GM19397 (cell line): Measurements from ENCODE around the gene EVA1A.

Source experiments
- ATAC-seq: cut with Tn5 transposase; IDR thresholded peaks from one replicate; pipeline ENCODE4 v1.9.1; 2021; ENCODE audit warnings: mild to moderate bottlenecking, moderate library complexity; ENCODE audit not compliant: unreplicated experiment

The EVA1A gene

GRCh38 chr2:75545922-75546321 lies 14.8 kb downstream of the EVA1A start:
- no peak for ATAC-seq

DNA sequence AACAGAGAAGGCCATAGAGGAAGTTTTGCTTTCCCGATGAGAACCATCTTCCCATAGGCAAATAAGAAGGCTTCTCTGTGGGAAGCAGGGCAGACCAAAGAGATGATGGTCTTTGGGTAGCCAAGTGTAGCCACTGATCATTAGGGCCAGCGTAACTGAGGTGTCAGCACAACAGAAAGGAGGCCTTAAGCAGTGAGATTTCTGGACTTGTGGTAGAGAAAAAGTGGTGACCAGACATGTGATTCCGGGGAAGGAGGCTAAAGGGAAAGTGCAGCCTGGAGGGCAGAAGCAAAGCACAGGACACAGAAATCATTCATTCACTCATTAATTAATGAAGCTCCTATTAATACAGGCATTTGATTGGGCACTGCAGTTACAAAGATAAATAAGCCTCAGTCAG lies 15.4 kb downstream of the EVA1A start:
- no peak for ATAC-seq

GRCh38 chr2:75543446-75543845 lies 17.3 kb downstream of the EVA1A start:
- ATAC-seq = no peak

DNA sequence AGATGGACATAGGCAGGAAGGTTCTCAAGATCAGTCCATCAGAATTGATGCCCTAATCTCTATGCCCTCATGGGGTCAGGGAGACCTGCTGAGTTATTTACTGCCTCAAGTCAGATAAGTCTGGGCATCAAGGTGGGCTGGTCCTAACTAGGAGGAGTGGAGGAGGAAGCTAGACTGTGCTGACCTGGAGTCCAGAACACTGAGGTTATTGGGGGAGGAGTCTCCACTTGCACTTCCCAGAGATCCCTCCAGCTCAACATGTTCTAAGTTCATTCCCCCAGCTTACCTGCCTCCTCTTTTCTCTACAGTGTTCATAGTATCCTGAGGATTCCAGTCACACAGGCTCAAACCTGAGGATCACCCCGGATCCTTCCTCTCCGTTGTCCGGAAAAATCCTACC lies 19.3 kb downstream of the EVA1A start:
- ATAC-seq = no peak

- no peak for ATAC-seq
Measured at GRCh38 chr2:75540994-75541393, 19.7 kb downstream of the EVA1A start.

- ATAC-seq = no peak
Measured at GRCh38 chr2:75539955-75540716, 20.6 kb downstream of the EVA1A start.

DNA sequence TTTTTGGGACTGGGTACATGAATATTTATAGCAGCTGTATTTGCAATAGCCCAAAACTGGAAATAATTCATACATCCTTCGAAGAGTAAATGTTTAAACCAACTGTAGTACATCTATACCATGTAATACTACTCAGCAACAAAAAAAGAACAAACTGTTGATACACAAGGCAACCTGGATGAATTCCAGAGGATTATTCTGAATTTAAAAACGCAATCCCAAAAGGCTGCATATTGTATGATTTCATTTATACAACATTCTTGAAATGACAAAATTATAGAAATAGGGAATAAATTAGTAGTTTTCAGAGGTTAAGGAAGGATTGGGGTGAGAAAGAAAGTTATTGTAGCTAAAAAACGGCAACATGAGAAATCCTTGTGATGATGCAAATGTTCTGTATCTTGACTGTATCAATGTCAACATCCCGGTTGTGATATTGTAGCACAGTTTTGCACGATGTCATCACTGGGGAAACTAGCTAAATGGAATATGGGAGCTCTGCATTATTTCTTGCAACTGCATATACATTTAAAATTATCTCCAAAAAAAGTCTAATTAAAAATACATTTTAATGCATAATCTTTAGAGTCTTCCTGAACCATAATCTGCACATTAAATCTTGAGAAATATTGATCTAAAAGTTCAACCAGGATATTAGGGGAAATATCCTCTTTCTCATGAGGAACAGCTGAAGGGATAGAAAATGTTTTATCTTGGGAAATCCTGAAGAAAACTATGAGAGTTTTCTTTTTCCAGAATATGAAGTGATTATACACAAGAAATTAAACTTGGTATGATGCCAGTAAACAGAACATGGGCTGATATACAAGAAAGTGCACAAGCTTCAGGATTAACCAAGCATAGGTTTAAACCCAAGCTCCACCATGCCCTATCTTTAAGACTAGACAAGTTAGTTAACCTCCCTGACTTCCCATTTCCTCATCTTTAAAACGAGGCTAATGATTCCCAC lies 21.9 kb downstream of the EVA1A start:
- no peak for ATAC-seq

GRCh38 chr2:75537658-75538057 lies 23.1 kb downstream of the EVA1A start:
- ATAC-seq = no peak

- ATAC-seq = no peak
Measured at GRCh38 chr2:75533135-75533534, 27.6 kb downstream of the EVA1A start.

DNA sequence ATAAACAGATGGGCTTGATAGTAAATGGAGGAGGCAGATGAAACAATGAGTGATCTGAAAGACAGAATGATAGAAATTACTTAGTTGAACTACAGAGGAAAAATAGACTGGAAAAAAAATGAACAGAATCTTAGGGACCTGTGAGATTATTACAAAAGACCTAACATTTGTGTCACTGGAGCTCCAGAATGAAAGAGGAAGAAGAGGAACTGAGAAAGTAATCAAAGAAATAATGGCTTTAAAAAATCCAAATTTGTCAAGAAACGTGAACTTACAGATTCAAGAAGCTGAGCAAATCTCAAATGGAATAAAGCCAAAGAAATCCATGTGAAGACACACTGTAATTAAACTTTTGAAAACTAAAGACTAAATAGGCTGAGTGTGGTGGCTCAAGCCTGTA lies 28.3 kb downstream of the EVA1A start:
- ATAC-seq = no peak

GRCh38 chr2:75528221-75528977 lies 32.3 kb downstream of the EVA1A start:
- no peak for ATAC-seq

- ATAC-seq = no peak
Measured at GRCh38 chr2:75527676-75528075, 33.1 kb downstream of the EVA1A start.

DNA sequence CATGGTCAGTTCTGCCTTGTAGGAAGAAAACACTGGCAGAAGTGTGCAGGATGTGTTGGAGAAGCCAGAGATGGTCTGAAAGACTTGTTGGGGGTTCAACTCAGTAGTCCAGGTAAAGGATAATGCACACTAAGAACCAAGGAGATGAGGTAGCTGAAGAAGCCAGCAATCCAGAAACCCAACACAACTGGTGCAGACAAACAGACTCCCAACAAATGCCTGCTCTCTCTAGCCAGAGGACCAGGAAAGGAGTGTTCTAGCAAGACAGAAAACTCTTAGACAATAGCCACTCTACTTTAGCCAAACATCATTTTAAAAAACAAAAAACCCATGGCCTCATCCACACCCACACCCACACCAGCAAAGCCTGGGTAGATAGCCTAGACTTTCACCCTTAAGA lies 33.9 kb downstream of the EVA1A start:
- ATAC-seq = no peak

DNA sequence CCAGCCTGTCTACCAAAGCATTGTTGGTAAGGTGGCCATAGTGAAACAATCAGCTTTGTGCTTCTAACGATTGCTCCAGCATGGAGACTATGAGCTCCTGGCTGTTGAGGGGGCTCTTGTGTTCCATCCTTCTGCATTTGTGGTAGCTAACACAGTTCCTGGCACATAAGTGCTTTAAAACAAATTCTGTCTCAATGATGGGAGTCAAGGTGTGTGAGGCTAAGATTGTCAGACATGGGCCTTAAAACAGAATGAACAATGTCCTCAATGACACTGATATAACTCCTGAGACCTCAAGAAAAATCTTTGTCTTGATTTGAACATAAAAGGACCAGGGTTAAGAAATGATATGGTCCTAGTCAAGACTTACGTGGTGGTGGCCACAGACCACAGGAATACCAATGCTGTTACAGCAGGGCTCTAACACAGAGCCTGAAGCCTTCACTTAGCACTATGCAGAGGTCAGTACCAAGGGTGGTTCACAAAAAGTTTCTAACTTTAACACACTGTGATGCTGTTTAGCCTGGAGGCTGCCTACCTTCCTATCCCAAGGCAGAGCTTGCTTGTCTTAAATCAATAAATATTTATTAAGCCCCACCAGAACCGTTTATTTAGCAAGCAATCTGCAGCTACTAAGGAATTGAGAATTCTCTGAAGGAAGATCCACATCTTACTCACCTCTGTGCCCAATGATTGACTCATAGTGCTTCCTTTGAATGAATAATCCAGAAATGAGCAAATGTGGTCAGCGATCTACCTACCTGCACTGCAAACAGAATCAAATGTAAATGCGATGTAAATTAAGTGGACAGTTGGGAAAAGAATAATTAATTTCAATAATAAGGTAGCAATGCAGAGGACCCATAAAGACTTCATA lies 35.1 kb downstream of the EVA1A start:
- no peak for ATAC-seq

DNA sequence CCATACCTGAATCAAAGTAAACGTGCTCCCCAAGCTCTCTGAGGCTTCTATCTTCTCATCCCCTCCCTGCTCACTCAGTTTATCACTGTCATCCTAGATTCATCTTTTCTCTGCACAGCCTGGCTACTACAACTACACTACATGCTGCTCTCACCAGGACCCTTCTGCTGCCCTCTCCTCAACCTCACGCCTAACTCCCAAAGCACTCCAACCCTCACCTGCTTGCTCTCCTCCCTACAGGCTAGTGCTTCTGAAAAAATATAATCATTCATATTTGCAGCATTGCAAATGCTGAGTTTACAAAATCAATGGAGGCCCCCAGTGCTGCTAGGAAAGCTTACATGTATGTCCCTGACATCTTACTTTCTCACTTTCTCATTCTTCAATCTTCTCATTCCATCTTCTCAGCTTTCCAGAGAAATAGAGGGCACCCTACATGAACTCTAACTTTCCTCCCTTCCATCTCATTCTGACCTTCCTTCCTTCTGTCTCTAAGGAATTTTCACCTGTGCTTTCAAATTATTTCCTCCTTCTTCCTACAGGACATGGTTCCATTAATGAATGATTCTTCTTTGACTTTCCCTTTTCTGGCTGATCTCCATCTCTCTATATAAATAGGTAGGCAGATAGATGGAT lies 36.3 kb downstream of the EVA1A start:
- ATAC-seq = no peak

DNA sequence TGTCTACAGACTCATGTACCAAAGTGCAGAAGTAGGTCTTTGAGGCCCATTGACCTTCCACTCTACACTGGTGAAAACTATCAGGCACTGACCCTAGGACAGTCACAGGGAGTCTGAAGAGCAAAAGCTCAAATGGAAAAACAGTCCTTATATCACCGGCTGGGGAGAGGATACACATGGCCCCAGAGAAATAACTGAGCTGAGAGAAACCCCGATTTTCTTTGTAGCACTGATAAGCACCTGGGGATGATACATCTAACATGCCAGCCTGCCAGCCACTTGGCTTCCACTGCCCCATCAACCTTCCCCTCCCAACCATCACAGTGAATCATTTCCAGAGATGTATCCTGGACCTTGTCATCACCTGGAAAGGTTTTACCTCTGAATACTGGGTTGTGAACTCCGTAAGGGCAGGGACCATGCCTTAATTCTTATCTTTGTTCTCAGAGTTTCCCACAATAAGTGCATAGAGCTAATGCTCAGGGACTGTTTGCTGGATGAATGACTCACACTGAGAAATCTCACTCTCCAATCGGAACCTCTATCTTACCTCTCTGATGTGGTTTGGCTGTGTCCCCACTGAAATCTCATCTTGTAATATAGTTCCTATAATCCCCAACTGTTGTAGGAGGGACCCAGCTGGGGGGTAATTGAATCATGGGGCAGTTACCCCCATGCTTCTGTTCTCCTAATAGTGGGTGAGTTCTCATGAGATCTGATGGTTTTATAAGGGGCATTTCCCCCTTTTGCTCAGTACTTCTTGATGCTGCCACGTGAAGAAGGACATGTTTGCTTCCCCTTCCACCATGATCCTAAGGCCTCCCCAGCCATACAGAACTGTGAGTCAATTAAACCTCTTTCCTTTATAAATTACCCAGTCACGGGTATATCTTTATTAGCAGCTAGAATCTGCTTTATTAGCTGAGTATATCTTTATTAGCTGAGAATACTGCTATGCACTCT lies 37.1 kb downstream of the EVA1A start:
- no peak for ATAC-seq

- no peak for ATAC-seq
Measured at GRCh38 chr2:75522543-75523312, 38.0 kb downstream of the EVA1A start.
